ENCODE data around the gene SYNM.
"Not testable (repeated sequence)": the region's sequence is repeated elsewhere in the genome, so short reads cannot be mapped to it uniquely, and the experiment has no call there.

The SYNM gene

DNA sequence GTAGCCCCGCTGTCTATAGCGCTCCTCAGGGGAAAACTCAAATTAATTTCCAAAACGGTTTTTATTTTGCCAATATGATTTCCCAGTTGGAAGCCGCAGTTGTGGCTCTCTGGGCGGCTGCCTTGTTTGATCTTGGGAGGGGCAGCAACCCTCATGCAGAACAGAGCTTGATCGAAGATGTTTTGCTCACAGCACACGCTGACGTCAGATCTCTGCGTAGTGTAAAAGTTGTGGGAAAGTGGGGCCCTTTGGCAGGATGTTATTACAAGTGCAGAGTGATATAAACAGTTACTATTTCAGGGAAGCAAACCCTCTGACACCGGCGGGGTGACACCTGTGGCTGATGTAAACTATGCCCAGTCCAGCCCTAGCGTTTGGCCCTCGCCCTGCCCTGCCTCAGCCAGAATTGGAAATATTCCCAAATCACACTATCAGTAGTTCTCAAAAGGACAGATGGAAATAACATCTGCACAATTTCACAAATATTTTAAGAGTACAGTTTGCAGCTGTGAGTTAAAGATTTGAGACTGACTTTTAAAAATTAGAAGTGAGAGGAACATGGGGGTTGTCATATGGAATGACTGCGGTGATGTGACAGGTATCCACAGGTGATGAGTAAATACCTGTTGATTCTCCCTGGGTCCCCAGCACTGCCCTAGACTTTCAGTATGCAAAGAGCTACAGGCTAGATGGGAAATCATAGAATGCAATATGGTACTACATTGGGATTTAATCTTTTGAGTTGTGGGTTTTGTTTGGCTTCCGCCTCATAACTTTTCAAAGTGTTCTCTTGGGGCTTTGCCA is 1.7 kb downstream of the SYNM start:
- no peak for DNase-seq

DNA sequence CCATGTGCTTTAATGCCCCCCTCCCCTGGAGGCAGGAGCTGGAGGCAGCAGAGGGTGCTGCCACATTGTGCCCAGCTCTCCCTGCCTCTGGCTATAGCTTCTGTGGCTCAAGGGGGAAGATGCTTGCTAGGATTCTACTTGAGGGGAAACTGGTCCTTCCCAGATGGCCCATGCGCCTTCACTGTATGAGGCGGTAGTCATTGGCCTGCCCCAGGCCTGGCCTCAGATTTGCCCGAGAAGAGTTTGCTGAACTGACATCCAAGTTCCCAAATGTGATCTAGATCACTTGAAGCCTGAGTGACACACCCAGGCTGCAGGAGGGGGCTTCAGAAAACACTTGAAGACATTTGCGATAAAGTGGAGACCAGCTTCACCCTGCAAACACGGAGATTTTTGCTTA is 4.1 kb downstream of the SYNM start:
- no peak for DNase-seq

DNA sequence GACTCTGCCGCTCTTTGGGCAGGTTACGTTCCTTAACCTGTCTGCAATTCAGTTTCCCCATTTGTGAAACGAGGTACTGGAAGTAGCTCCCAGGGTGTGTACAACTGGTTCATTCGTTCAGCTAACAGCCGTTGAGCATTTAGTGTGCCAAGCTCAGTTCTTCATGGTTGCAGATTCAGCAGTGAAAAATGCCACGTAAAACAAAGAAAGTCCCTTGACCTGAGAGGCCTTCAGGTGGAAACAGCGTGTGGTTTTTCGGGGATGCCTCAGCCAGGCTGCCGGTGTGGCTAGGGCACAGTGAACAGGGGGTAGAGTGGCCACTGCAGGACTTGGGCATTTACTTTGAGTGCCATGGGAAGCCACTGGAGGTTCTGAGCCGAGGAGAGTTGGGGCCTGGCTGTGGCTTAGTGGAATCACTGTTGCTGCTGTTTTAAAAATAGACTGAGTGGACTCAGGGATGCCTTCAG is 4.7 kb downstream of the SYNM start:
- DNase-seq = no peak

DNA sequence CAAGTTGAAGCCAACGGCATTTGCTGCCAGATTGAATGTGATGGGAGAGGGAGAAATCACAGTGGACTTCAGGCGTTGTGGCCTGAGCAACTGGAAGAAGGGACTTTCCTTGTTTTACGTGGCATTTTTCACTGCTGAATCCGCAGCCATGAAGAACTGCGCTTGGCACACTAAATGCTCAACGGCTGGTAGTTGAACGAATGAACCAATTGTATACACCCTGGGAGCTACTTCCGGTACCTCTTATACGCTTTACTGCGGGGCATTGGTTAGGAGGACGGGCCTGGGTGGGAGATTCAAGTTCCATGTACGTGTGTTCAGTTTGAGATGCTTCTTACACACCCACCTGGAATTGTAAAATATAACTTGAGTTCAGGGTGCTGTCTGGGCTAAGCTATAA is 5.2 kb downstream of the SYNM start:
- DNase-seq = no peak

DNA sequence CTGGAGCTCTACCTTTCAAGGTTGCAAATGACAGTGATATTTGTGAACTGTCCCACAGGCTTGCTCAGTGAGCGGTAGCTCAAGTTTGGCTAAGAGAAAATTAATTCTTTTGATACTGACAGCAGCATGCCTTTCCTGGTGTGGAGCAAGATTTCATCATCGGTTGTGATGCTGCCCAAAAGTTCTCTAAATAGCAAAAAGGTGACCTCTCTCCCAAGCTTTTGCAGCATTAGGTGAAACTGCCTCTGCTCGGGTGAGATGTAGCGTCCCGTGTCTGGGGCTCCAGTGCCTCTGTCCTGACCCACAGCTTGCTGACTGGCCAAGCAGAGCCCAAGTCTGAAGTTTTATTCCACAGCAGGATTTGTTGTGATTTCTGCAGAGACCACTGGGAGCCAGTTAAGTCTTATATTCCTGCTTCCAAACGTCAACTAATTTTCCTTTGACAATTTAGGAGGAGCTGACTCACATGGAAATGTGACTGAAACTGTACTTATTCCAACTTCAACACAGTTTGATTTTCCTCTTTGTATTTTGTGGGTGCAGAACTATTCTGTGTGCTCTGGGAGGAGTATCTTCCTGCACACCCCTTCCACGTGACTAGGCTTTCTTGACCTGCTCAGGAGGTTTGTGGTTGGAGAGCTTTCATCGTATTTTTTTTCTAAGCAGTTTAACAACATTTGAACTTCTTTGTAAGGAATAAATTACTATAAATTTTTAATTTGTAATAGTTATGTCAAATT is 5.9 kb downstream of the SYNM start:
- DNase-seq = no peak

DNA sequence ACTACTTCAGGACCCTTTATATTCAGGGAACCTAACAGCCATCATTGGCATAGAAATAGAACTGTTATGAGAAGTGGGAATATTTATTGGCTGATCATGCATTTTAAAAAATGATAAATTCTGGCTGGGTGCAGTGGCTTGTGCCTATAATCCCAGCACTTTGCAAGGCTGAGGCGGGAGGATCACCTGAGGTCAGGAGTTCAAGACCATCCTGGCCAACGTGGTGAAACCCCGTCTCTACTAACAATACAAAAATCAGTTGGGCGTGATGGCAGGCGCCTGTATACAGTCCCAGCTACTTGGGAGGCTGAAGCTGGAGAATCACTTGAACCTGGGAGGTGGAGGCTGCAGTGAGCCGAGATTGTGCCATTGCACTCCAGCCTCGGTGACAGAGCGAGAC is 6.8 kb downstream of the SYNM start:
- DNase-seq = not testable (repeated sequence)

DNA sequence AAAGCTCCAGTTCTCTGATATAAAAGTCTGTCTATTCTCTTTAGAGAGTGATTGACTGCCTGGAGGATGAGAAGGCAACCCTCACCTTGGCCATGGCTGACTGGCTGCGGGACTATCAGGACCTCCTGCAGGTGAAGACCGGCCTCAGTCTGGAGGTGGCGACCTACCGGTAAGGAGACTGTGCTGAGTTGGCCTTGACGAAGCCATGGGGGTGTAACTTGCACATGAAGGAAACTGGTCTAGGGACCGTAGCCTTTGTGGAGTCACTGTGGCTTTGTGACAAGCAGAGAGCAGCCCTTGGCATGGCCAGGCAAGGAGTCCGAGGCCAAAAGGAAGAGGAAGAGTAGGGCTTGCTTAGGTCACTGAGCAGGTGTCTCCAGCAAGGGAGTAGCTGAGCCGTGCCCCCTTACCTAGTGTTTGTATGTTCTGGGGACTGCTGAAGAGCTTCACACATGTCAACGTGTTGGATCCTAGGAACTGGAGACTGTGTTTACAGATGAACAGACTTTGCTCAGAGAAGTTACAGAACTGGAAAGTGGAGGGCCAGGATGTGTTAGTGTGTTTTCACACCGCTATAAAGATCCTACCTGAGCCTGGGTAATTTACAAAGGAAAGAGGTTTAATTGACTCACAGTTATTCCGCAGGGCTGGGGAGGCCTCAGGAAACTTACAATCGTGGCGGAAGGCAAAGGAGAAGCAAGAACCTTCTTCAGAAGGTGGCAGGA is 8.8 kb downstream of the SYNM start:
- DNase-seq = no peak

DNA sequence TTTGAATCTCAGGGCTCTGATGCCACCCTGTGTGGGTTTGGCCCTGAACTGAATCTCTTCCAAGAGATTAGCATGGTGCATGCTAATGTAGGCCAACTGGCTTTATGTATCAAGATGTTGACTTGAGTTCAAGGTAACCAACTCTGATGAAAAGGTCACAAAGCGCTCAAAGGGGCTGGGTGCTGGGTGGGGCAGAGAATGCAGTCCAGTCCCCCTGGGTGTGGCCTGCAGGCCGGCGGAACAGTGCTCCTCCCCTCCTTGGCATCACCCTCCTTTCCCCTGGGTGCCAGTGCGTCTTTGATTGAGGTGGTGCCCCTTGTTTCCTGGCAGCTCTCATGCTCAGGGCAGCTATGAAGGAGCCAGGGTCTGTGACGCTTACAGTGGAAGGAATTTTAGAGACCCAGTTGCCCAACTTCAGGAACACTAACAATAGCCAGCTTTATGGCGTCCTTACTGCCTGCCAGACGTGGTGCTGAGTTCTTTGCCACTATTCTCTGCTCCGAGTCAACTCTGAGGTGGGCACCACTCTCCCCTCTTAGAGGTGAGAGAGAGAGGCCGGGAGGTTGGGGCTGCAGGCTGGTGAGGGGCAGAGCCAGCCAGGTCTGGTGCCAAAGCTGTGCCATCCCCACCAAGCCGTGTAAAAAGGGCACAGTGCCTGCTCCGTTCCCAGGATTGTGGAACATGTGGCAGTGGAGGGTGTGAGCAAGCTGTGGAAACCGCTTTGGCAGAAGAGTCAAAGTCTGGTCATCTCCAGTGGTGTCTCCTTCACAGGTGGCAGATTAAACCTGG is 9.8 kb downstream of the SYNM start:
- DNase-seq = no peak

DNA sequence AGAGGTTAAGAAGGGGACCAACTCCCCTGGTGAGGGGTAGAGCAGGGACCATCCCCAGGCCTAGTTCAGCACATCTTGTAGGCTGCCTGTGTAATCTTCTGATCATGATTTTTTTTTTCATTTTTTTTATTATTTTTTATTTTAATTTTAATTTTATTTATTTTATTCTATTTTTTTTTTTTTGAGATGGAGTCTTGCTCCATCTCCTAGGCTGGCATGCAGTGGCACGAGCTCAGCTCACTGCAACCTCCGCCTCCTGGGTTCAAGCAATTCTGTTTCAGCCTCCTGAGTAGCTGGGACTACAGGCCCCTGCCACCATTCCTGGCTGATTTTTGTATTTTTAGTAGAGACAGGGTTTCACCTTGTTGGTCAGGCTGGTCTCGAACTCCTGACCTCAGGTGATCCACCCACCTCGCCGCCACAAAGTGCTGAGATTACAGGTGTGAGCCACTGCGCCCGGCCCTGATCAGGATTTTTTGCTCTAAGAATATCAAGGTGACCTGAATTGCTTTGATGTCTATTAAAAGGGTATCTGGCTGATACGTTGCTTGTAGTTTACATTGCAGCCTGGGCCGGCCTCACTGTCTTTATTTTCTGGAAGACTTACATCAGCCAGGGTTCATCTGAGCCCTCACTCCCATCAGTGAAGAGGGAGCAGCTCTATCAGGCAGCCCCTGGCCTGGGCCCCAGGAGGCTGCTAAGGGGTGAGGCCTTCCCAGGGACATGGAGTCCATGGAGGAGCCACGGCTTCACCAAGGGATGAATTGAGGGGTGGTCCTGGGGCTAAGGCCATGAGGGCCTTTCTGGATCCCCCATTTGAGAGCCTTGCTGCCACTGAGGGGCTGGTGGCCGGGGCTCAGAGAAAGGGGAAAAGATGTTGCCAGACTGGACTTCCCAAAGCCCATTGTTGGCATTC is 10.7 kb downstream of the SYNM start:
- no peak for DNase-seq

DNA sequence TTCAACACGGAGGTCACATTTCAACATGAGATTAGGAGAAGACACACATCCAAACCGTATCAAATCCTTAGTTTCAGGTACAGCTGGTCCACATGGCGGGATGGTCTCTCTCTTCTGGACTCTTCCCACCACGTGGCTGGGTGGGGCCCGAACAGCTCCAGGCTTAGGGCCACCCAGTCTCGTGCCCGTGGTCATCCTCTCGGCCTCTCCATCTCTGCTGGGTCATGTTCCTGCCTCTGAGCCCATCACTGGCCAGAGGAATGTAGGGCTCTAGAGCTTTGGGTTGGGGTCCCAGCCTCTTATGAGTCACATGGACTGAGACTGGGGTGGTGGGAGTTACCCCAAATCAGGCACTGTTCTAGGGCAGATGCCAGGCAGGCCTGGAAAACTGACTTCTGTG is 12.2 kb downstream of the SYNM start:
- no peak for DNase-seq

DNA sequence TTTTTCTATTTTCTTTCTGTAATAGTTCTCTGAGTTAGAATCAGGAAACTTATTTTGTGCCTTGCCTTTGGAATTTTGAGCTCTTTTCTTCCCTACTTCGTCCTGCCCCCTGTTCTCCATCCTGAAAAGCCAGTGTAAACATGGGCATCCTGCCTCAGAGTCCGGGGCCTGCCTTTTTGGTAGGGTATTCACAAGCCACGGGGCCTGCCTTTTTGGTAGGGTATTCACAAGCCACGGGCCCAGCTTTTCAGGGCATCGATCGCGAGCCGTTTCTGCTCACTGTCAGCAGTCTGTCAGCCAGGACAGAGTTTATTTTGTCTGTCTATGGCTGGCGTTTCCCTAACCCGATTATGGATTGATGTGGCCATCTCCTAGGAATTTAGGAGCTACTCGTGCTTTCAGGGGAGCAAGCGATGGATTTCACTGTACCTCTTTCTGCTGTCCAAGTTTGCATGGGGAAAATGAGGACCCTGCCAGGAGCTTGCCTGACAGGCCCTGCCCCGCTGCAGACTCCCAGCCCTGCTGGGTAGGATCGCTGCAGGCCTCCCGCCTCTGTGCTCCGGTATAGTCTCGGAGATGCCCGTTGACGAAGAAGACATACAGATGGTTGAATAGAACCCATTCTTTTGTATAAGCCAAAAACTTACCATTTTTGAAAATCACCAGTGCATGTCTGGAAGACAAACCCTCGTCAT is 12.8 kb downstream of the SYNM start:
- no peak for DNase-seq

DNA sequence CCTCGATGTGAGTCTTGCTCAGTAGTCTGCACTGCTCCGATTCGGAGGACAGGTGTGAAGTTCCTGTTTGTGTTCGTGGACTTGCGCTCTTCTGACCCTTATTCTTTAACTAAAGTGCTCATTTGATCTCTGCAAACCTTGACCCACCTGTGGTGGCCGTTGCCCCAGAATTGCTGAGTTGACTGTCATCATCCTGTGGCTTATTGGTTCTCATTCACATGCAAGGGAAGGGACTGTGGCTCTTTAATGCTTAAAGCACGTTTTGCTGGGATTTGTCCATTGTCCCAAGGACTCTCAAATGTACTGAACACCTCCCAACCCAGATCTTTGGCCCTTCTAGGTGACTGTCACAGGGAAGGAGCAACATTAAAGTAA is 13.4 kb downstream of the SYNM start:
- DNase-seq = no peak

DNA sequence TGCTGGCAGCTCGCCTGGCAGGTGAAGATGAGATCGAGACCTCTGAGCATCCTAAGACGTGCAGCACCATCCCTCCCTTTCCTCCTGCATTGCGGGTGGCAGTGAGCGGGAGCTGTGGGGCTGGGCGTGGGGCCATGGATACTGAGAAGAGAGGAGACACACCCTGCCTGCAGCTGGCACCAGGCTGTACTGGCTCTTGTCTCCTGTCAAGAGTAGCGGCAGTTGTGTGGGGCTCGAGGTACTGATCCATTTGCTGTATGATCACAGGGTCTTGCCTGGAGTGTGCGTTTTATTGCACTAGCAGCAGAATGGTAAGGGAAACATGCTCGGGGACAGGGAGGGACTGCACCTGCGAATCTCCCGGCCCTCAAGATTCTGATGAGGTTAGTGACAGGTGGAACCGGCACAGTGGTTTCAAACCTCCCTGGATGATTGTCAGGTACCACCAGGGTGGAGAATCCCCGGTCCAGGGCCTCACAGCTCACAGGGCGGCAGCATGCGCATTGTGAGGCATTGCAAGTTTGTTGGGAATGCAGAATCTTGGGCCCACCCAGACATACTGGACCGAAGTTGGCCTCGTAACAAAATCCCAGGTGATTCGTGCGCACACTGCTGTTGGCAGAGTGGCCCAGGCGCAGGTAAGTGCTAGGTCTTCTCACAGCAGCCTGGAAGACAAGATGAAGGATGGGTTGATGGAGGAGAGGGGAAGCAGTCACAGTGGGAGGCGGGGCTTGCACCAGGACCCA is 14.1 kb downstream of the SYNM start:
- no peak for DNase-seq

DNA sequence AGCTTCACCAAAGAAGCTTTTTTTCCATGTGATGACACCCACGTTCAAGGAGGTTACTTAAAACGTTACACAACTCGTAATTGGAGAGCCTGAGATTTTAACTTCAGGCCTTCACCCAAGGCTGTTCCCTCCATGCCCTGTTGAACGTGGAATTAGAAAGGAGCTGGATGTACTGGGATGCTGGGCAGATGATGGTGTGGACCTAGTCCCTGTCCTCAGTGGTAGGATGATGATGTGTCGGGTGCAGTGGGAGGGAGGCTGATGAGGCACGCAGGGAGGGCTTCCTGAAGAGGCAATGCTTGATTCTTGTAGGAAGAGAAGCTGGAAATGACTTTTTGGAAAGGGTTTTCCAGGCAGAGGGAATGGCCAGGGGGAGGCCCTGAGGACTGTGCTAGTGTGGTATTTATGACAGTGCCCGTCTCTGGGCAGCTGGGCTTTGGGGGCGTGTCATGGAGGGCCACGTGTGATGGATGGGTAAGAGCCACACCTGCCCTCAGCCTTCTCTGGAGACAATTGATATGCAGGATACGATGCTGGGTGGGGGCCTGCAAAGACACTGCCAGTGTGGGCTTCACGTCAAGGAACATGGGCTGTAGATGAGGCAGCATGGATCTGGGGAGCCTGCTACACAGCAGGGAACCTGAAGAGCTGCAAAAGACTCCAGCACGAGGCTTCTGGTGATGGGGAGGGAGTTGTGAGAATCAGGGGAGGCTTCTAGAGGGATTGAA is 15.3 kb downstream of the SYNM start:
- DNase-seq = no peak

DNA sequence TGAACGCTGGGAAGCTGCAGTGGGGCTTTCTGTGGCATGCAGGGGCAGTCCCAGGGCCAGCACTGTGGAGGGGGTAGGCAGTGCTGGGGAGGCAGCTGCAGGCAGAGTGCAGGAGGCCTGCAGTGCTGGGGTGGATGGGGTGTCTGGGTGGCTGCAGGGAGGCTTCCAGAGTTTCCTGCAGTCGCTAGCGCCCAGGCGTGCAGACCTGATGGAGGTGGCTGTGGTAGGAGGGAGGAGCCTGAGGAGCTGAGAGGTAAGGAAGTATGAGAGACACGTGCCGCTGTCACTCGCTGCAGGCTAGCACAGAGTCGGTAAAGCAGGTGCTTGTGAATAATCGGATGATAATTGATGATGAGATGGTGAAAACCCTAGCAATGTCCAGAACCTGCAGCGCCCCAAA is 16.3 kb downstream of the SYNM start:
- DNase-seq = no peak

DNA sequence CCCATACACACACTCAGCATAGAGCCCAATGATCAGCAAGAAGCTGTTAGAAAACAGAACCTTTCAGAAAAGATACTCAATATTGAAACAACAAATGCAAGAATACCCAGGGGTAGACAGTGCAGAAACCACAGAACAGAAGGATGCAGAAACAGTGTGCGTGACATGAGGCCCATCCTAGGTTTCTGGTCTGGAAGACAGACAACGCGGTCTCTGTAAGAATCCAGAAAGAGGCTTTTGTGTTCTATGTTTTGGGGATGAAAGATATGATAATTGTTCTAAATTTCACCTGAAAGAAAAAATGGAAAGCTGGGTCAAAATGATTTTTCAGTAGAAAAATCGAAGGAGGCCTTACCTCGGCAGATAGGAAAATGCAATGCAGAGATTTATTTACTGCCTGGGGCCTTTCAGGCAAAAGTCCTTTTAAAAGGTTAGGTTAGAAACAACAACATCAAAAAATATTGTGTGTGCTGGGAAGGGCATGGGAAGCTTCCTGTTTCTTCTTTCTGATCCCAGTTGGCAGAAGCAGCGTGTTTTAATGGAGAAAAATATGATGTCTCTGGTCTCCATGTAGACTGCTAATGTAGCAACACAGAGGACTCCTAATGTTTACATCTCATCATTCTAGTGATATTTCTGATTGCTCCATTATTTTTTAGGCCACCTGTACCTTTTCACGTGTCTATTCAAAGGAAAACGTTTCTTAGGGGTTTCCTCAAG is 17.0 kb downstream of the SYNM start:
- no peak for DNase-seq

DNA sequence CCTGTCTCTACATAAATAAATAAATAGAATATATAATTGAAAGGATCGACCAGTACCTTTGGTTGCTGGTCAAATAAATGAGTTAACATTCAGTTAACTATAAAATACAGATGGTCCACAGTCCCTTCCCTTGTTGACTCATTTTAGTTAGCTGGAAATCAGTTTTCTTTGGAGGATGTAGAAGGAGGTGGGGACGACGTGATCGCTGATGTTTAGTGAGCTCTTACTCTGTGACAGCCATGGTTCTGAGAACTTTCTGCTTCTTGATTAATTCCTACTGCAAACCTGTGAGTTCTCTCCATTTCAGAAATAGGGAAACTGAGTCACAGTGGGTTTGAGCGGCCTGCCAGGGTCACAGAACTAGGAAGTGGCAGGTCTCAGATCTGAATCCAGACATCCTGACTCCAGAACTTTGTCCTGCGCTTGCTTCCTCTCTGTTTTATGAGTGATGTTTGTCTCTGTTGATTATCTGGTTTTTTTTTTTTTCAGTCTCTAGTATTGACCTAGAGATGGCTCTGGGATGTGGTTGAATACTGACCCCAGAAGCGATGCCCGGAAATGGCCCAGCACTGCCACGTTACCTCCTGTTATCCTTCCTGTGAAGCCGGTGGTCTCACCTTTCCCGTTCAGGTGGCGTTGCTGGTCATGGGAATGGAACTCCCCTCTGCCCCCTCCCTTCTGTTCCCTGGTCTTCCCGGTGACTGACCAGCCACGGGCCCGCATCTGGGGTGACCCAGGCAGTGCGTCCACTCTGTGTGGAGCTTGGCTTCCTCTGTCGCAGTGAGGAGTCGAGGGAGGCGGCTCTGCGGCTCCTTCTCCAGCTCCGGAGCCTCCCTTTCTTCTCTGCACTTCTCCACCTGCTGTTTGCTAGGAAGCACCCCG is 18.2 kb downstream of the SYNM start:
- no peak for DNase-seq
